NCI-H82 treated with DMSO at 0.1 percent for 48 hours (cell line): ENCODE results near the gene LRRN4CL.
"Not testable (repeated sequence)": the region's sequence is repeated elsewhere in the genome, so short reads cannot be mapped to it uniquely, and the experiment has no call there.

Experiments used
- DNase-seq: peaks from one replicate; lab custom pipeline; 2025; ENCODE audit not compliant: unreplicated experiment; lab: John Stamatoyannopoulos, UW

The LRRN4CL gene

GRCh38 chr11:62677156-62677555, 12.2 kb downstream of the LRRN4CL start:
- DNase-seq = no peak

- DNase-seq = no peak
These were observed 12.6 kb downstream of the LRRN4CL start for GRCh38 chr11:62676698-62677097.

- not testable (repeated sequence) for DNase-seq
These were observed 13.9 kb downstream of the LRRN4CL start for GRCh38 chr11:62675415-62675814.

- DNase-seq = no peak
These were observed 16.2 kb downstream of the LRRN4CL start for GRCh38 chr11:62673196-62673525.

DNA sequence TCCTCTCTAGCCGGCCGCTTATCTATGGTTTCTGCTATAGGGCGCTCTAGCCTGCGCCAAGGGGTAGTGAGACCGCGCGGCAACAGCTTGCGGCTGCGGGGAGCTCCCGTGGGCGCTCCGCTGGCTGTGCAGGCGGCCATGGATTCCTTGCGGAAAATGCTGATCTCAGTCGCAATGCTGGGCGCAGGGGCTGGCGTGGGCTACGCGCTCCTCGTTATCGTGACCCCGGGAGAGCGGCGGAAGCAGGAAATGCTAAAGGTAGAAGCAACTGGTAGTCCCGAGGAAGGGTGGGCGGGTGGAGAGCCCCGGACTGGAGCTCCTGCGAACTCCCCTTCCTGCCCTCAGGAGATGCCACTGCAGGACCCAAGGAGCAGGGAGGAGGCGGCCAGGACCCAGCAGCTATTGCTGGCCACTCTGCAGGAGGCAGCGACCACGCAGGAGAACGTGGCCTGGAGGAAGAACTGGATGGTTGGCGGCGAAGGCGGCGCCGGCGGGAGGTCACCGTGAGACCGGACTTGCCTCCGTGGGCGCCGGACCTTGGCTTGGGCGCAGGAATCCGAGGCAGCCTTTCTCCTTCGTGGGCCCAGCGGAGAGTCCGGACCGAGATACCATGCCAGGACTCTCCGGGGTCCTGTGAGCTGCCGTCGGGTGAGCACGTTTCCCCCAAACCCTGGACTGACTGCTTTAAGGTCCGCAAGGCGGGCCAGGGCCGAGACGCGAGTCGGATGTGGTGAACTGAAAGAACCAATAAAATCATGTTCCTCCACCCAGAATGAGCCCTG, 17.5 kb downstream of the LRRN4CL start, which contains the start of the genes LBHD1 and UQCC3:
TSS of gene LBHD1 (minus strand) at position 660 of the 782 bp plus-strand sequence. CDS start 2,236 bp downstream, outside the sequence.
TSS of gene UQCC3 (plus strand) at position 66 of the 782 bp plus-strand sequence. CDS start at position 139, 73 bp downstream.
- DNase-seq = peak; percentile 76

- no peak for DNase-seq
These were observed 18.1 kb downstream of the LRRN4CL start for GRCh38 chr11:62671236-62671607.

DNA sequence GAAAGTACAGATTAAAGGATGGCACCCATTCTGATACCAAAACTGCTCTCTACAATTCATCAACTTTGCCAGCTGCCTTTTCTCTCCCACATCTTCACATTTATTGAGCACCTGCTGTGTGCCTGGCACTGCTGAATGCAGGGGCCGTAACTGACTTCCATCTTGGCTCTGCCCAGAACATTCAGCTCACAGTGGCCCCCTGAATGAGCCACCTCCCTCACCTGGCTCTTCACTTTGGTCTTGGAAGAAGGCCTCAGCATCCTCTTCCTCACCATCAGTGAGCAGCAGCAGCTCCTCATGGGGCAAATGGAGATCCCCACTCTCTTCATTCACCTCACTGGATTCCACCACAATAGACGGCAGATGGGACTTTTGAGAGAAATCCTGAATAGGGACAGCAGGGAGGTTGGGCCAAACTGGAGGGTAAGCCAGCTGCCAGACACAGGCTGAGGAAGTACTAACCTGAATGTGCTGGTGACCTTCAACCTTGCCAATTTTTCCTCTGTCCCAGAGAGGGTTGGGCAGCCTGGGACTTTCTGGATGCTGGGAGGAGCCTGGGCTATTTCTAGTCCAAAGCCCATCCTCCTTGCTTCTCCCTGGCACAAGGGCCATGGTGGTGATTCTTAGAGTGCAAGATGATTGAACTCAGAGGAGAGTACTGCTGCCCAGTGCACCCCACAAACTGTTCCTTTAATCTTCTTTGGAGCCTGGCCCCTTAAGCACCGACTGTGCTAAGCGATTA, 19.7 kb downstream of the LRRN4CL start:
- peak; percentile 62 for DNase-seq

DNA sequence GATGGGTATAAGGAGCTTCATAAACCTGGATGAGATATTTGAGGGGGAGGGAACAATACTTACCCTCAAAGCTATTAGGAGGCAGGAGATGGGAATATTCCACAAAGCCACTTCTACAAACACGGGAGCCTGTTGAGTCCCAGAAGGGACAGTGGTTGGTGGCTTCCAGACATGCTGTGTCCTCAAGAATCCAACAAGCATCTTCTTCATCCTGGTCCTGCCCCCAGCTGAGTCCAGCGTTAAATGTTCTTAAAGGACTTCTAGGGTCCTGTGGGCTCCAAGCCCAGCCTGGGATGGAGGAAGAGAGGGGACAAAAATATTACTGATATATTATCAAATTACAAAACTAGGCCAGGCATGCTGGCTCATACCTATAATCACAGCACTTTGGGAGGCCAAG, 21.9 kb downstream of the LRRN4CL start:
- no peak for DNase-seq

GRCh38 chr11:62666259-62666926, 22.9 kb downstream of the LRRN4CL start:
- DNase-seq = no peak

DNA sequence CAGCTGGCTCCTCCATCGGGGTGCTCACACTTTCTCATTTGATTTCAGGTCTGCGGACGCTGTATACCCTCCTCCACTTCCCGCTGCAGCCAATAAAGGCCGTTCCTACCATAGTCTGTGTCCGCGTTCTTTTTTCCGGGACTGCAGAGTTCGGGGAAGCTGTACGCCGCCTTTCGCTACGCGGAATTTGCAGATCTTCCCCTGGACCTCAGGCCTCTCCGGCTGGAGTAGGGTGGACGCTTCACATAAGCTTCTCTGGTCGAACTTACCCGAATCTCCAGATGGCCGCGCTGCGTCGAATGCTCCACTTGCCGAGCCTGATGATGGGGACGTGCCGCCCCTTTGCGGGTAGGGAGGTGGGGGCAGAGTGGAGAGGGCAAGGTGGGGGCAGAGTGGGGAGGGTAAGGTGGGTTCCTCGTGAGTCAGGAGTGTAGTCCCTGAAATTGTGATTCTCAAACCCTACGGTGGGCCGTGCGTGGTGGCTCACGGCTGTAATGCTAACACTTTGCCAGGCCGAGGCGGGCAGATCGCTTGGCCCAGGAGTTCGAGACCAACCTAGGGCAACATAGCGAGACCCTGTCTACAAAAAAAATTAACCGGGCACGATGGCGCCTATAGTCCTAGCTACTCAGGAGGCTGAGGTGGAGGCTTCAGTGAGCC, 23.6 kb downstream of the LRRN4CL start:
- no peak for DNase-seq

DNA sequence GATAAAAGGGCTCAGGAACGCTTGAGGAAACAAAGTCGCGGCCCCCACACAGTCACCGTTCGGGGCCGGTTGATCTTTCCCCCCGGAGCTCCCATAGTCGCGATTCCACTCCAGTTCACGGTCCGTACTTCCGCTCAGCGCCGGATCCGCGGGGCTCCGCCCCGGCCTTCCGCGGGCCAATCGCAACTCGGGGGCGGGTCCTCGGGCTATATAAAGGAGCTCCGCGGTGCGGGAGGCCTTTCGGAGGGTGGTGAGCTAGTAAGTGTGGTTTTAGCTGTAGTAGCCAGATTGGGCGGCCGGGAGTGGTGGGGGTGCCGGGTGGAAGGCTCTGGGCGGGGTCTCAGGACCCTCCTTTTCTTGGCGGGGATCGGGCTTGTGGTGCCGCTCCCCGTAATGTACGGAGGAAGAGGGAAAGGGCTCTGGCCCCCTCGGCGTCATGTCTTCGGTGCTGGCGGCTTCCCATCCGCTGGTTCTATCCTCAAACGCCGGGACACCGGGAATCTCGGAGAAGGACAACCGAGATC, 24.2 kb downstream of the LRRN4CL start, which contains the start of the genes C11orf98 and CSKMT:
TSS of gene C11orf98 (minus strand) at position 136 of the 524 bp plus-strand sequence. CDS start at position 95, 41 bp downstream.
TSS of gene CSKMT (plus strand) at position 238 of the 524 bp plus-strand sequence. CDS start 568 bp downstream, outside the sequence.
- peak; percentile 82 for DNase-seq

DNA sequence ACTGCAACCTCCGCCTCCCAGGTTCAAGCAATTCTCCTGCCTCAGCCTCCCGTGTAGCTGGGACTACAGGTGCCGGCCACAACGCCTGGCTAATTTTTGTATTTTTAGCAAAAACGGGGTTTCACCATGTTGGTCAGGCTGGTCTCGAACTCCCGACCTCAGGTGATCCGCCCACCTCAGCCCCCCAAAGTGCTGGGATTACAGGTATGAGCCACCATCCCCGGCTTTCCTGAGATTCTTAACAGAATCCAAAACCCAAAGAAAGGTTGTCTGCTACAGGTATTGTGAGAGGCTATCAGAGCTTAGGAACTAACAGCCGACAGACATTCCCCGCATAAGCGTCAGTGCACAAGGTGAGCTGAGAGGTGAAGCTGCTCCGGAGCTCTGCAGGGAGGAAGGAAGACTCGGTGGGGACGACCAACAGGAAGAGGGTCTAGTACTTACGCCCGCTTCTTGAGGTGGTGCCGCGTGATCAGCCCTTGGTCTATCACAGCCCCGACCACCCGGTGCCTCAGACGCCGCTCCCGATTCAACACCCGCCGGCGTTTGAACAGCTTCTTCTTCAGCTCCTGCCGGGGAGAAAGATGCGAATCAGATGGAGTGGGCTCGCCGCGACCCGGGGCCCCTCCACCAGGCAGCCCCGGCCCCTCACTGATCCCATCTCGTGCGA, 24.8 kb downstream of the LRRN4CL start:
- peak; percentile 32 for DNase-seq

GRCh38 chr11:62656796-62657429, 32.4 kb downstream of the LRRN4CL start:
- no peak for DNase-seq

DNA sequence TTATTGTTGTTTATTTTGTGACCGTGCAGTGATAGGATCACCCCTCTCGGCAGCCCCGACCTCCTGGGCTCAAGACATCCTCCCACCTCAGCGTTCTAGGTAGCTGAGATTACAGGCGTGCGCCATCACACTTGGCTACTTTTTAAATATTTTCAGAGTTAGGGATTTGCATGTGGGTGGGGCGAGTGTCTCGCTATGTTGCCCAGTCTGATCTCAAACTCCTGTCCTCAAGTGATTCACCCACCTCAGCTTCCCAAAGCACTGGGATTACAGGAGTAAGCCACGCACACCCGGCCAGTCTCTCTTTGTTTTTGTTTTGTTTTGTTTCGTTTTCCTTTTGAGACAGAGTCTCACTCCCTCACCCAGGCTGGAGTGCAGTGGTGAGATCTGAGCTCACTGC, 35.0 kb downstream of the LRRN4CL start:
- DNase-seq = no peak

GRCh38 chr11:62652161-62653006, 36.9 kb downstream of the LRRN4CL start:
- DNase-seq = no peak

DNA sequence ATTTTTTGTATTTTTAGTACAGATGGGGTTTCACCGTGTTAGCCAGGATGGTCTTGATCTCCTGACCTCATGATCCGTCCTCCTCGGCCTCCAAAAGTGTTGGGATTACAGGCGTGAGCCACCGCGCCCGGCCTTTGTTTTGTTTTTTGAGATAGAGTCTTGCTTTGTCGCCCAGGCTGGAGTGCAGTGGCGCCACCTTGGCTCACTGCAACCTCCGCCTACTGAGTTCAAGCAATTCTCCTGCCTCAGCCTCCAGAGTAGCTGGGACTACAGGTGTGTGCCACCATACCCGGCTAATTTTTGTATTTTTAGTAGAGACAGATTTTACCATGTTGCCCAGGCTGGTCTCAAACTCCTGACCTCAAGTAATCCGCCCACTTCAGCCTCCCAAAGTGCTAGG, 39.0 kb downstream of the LRRN4CL start:
- not testable (repeated sequence) for DNase-seq

GRCh38 chr11:62649486-62649885, 39.8 kb downstream of the LRRN4CL start:
- DNase-seq = no peak

DNA sequence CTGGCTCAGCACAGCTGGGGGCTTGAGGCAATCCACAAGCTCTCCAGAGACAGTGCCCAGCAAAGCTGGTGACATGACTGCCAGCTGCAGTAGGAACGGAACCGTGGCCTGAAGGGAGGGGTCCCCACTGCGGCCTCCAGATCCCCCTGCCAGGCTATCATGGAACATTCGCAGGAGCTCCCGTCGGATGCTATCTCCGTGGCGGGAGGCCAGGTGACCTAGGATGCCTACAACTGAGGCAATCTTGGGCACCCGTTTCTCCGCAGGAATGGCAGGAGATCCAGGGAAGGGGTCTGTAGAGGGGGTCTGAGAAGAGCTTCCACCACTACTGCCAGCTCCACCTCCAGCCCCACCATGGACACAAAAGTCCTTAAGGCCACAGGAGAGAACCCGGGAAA, 40.4 kb downstream of the LRRN4CL start:
- DNase-seq = no peak
